Brain microvascular endothelial cell (primary cell): ENCODE measurements around the gene APOC1.

Experiments used
- DNase-seq: peaks from one replicate; pipeline ENCODE4 v3.0.0-alpha.2; 2020
- H3K27ac ChIP-seq: fragments of 250-450 bp; sonication (Bioruptor Pico); 2 replicates; pipeline ENCODE4 v1.5.1; 2020; ENCODE audit warnings: mild to moderate bottlenecking, moderate library complexity
- H3K27me3 ChIP-seq: fragments of 250-450 bp; sonication (Bioruptor Pico); replicated peaks from 2 replicates; pipeline ENCODE4 v1.5.1; 2020; ENCODE audit warnings: mild to moderate bottlenecking
- H3K36me3 ChIP-seq: fragments of 250-450 bp; sonication (Bioruptor Pico); replicated peaks from 2 replicates; pipeline ENCODE4 v1.5.1; 2020; ENCODE audit warnings: mild to moderate bottlenecking
- H3K4me3 ChIP-seq: 2 replicates; pipeline ENCODE4 v1.5.1; 2011; ENCODE audit warnings: low read depth, mild to moderate bottlenecking, control low read depth, low read length, moderate library complexity
- CTCF ChIP-seq: IDR thresholded peaks from 2 replicates; pipeline ENCODE4 v1.5.1; 2011; ENCODE audit warnings: low read depth, mild to moderate bottlenecking, moderate library complexity, low read length, control low read depth, inconsistent platforms; ENCODE audit errors: missing control alignments
- in situ Hi-C: cut with HindIII; loops from 2 replicates; pipeline ENCODE4 v1.10.0; 2017; ENCODE audit warnings: low sequenced_read_pairs, low pct_ligation_motif_present

The APOC1 gene

GRCh38 chr19:44968118-44968517 lies 53.7 kb downstream of the APOC1 start:
- no peak for DNase-seq
- no peak overlapping the region for H3K27ac ChIP-seq
- no peaks in the 10 kb centered on the region for H3K27me3 ChIP-seq
- TF ChIP-seq CTCF = no peak
- in situ Hi-C loops = no loop called here
- H3K4me3 ChIP-seq = no peak overlapping the region
- H3K36me3 ChIP-seq = peaks cover 28% of the 10 kb centered on the region

- no peak for TF ChIP-seq CTCF
- Histone ChIP-seq H3K27me3 (no peaks in the 10 kb centered on the region), H3K4me3 (no peak overlapping the region), H3K36me3 (peaks cover 27% of the 10 kb centered on the region), H3K27ac (no peak overlapping the region)
- no peak for DNase-seq
- in situ Hi-C loops = no loop called here
Measured at GRCh38 chr19:44968670-44969069, 54.3 kb downstream of the APOC1 start.
